ENCODE data around the gene KCNQ1.

The KCNQ1 gene

GRCh38 chr11:2431395-2431794 lies 13.4 kb upstream of the KCNQ1 start:
- Histone ChIP-seq H3K27ac (ENCODE audit: low read length) (no peak overlapping the region), H3K36me3 (ENCODE audit: control insufficient read depth in 1 of 2, insufficient read depth in 2 of 2, low read length in 2 of 2) (no peaks in the 10 kb centered on the region), H3K9me3 (ENCODE audit: control insufficient read depth in 1 of 2, low read length in 2 of 2) (no peaks in the 10 kb centered on the region), H3K27me3 (ENCODE audit: low read depth, low read length) (no peaks in the 10 kb centered on the region), H3K4me1 (ENCODE audit: control insufficient read depth in 1 of 2, insufficient read depth in 2 of 2, low read length in 2 of 2) (no peaks in the 10 kb centered on the region), H3K4me3 (ENCODE audit: low read depth in 1 of 2, low read length in 2 of 2) (no peak overlapping the region)

DNA sequence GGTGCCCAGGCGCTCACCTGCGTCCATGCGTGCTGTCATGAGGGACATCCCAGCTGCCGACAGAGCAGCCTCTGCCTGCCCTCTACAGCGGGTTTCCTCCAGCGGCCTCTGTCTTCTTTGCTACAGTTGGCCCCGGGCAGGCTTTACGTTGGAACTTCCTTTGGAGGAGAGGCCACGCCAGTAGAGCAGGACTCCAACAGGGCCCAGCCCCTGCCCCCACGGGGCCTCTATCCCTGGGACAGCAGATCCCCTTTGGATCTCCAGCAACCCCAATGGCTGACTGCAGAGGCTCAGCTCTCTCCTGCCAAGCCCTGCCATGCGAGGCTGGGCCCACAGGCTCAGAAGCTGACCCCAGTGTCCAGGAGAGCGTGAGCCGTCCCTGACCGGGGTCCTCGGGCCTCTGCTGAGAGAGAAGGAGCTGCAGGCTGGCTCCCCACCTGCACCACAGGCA lies 12.6 kb upstream of the KCNQ1 start:
- no peak overlapping the region for H3K4me3 ChIP-seq (ENCODE audit: low read depth in 1 of 2, low read length in 2 of 2)
- H3K36me3 ChIP-seq (ENCODE audit: control insufficient read depth in 1 of 2, insufficient read depth in 2 of 2, low read length in 2 of 2), result no peaks in the 10 kb centered on the region
- no peaks in the 10 kb centered on the region for H3K27me3 ChIP-seq (ENCODE audit: low read depth, low read length)
- no peaks in the 10 kb centered on the region for H3K4me1 ChIP-seq (ENCODE audit: control insufficient read depth in 1 of 2, insufficient read depth in 2 of 2, low read length in 2 of 2)
- H3K27ac ChIP-seq (ENCODE audit: low read length), result no peak overlapping the region
- no peaks in the 10 kb centered on the region for H3K9me3 ChIP-seq (ENCODE audit: control insufficient read depth in 1 of 2, low read length in 2 of 2)

DNA sequence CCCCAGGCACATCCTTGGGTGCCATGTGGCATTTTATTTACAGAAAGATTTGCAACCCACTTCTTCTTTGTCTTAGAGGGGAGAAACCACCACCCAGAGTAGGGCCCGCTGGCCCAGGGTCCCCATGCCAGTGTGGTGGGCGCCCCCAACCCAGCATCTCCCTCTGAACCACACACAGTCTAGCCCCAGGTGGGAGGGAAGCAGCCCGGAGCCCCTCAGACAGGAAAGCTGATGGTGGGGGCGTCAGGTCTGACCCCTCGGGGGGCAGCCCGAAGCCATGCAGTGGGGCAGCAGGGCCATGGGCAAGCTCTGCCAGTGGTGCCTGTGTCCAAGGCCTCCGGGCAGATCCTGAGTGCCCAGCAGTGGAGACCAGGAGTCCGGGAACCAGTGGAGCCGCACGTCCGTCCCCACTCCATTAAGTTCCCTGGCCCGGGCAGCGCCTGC lies 12.2 kb upstream of the KCNQ1 start:
- no peaks in the 10 kb centered on the region for H3K36me3 ChIP-seq (ENCODE audit: control insufficient read depth in 1 of 2, insufficient read depth in 2 of 2, low read length in 2 of 2)
- no peaks in the 10 kb centered on the region for H3K9me3 ChIP-seq (ENCODE audit: control insufficient read depth in 1 of 2, low read length in 2 of 2)
- H3K4me3 ChIP-seq (ENCODE audit: low read depth in 1 of 2, low read length in 2 of 2), result no peak overlapping the region

DNA sequence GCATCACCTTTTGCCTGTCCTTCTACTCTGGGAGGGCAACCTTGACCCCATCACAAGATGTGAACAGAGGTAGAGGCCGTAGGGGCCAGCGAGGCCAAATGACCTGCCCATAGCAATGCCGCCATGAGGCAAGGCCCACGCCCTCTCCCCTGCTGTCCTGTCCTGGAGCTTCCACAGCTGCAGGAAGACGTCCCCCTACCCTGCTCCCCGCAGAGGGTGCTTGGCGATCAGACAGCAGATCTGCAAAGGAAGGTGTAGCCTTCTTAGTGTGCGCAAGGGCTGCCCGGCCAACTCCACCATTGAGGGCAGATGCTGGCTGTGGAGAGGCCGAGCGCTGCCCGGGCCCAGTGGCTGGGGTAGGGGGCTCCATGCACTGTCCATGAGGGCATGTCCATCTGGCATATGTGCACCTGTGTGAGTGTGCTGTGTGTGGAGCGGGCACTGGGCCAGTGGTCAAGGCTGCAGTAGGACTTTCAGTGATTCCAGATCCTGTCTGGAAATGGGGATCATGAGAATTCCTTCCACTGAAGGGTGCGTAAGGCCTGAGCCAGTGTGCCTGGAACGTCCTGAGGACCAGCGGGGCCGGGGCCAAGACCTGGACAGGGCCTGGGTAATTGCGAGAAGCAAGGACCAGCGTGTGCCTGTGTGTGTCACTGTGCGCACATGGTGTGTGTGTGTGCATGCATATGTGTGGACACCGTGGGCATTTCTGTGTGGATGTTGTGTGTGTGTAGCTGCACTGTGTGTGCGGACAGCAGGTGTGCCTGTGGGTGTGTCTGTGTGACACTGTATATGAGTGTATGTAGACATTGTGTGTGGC lies 11.5 kb upstream of the KCNQ1 start:
- no peak overlapping the region for H3K4me3 ChIP-seq (ENCODE audit: low read depth in 1 of 2, low read length in 2 of 2)
- no peak overlapping the region for H3K27ac ChIP-seq (ENCODE audit: low read length)
- no peaks in the 10 kb centered on the region for H3K36me3 ChIP-seq (ENCODE audit: control insufficient read depth in 1 of 2, insufficient read depth in 2 of 2, low read length in 2 of 2)
- no peaks in the 10 kb centered on the region for H3K9me3 ChIP-seq (ENCODE audit: control insufficient read depth in 1 of 2, low read length in 2 of 2)
- no peaks in the 10 kb centered on the region for H3K27me3 ChIP-seq (ENCODE audit: low read depth, low read length)
- no peaks in the 10 kb centered on the region for H3K4me1 ChIP-seq (ENCODE audit: control insufficient read depth in 1 of 2, insufficient read depth in 2 of 2, low read length in 2 of 2)

More for the DNA sequence above, 12.2 kb upstream of the KCNQ1 start:
- no peaks in the 10 kb centered on the region for H3K4me1 ChIP-seq (ENCODE audit: control insufficient read depth in 1 of 2, insufficient read depth in 2 of 2, low read length in 2 of 2)
- no peak overlapping the region for H3K27ac ChIP-seq (ENCODE audit: low read length)
- H3K27me3 ChIP-seq (ENCODE audit: low read depth, low read length), result no peaks in the 10 kb centered on the region

DNA sequence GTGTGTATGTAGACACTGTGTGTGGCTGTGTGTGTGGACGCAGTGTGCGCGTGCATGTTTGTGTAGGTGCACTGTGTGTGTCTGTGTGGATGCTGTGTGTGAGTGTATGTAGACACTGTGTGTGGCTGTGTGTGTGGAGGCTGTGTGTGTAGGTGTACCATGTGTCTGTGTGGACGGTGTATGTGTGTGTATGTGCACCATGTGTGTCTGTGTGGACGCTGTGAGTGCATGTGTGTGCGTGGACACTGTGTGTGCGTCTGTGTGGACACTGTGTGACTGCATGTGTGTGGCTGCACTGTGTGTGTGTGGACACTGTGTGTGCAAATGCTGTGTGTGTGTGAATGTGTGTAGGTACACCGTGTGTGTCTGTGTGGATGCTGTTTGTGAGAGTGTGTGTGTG lies 10.8 kb upstream of the KCNQ1 start:
- Histone ChIP-seq H3K9me3 (ENCODE audit: control insufficient read depth in 1 of 2, low read length in 2 of 2) (no peaks in the 10 kb centered on the region), H3K4me1 (ENCODE audit: control insufficient read depth in 1 of 2, insufficient read depth in 2 of 2, low read length in 2 of 2) (no peaks in the 10 kb centered on the region), H3K27me3 (ENCODE audit: low read depth, low read length) (no peaks in the 10 kb centered on the region), H3K4me3 (ENCODE audit: low read depth in 1 of 2, low read length in 2 of 2) (no peak overlapping the region), H3K36me3 (ENCODE audit: control insufficient read depth in 1 of 2, insufficient read depth in 2 of 2, low read length in 2 of 2) (no peaks in the 10 kb centered on the region), H3K27ac (ENCODE audit: low read length) (no peak overlapping the region)

- Histone ChIP-seq H3K27me3 (ENCODE audit: low read depth, low read length) (no peaks in the 10 kb centered on the region), H3K27ac (ENCODE audit: low read length) (no peak overlapping the region), H3K9me3 (ENCODE audit: control insufficient read depth in 1 of 2, low read length in 2 of 2) (no peaks in the 10 kb centered on the region), H3K4me1 (ENCODE audit: control insufficient read depth in 1 of 2, insufficient read depth in 2 of 2, low read length in 2 of 2) (no peaks in the 10 kb centered on the region), H3K36me3 (ENCODE audit: control insufficient read depth in 1 of 2, insufficient read depth in 2 of 2, low read length in 2 of 2) (no peaks in the 10 kb centered on the region), H3K4me3 (ENCODE audit: low read depth in 1 of 2, low read length in 2 of 2) (no peak overlapping the region)
These were observed 10.1 kb upstream of the KCNQ1 start for GRCh38 chr11:2434506-2435255.

- Histone ChIP-seq H3K9me3 (ENCODE audit: control insufficient read depth in 1 of 2, low read length in 2 of 2) (no peaks in the 10 kb centered on the region), H3K27ac (ENCODE audit: low read length) (no peak overlapping the region), H3K36me3 (ENCODE audit: control insufficient read depth in 1 of 2, insufficient read depth in 2 of 2, low read length in 2 of 2) (no peaks in the 10 kb centered on the region), H3K27me3 (ENCODE audit: low read depth, low read length) (no peaks in the 10 kb centered on the region), H3K4me3 (ENCODE audit: low read depth in 1 of 2, low read length in 2 of 2) (no peak overlapping the region), H3K4me1 (ENCODE audit: control insufficient read depth in 1 of 2, insufficient read depth in 2 of 2, low read length in 2 of 2) (no peaks in the 10 kb centered on the region)
These were observed 9.4 kb upstream of the KCNQ1 start for GRCh38 chr11:2435288-2436012.

DNA sequence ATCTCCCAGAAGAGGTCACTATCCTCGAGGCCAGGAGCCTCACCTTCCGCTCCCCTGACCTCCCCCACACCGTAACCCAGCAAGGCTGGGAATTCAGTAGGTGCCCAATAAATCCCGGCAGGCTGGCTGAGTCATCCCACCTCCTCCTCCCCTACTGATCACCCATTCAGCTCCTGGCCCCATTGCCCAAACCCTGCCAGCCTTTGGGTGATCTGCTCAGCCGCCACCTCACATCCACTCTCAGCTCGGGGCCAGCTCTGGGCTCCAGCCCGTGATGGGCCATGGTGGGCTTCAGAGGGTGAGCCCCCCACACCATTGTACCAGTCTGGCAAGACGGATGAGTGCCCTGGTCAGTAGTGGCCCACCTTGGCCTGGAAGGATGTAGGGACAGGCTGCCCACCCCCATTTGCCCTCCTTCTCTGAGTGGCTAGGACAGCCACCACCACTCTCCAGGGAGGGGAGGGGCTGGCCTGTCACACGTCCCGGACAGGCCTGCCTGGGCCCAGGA lies 8.7 kb upstream of the KCNQ1 start:
- no peak overlapping the region for H3K27ac ChIP-seq (ENCODE audit: low read length)
- H3K27me3 ChIP-seq (ENCODE audit: low read depth, low read length), result no peaks in the 10 kb centered on the region

GRCh38 chr11:2436521-2437031 lies 8.2 kb upstream of the KCNQ1 start:
- Histone ChIP-seq H3K27ac (ENCODE audit: low read length) (no peak overlapping the region), H3K4me1 (ENCODE audit: control insufficient read depth in 1 of 2, insufficient read depth in 2 of 2, low read length in 2 of 2) (no peaks in the 10 kb centered on the region), H3K27me3 (ENCODE audit: low read depth, low read length) (no peaks in the 10 kb centered on the region), H3K36me3 (ENCODE audit: control insufficient read depth in 1 of 2, insufficient read depth in 2 of 2, low read length in 2 of 2) (no peaks in the 10 kb centered on the region), H3K4me3 (ENCODE audit: low read depth in 1 of 2, low read length in 2 of 2) (no peak overlapping the region), H3K9me3 (ENCODE audit: control insufficient read depth in 1 of 2, low read length in 2 of 2) (no peaks in the 10 kb centered on the region)

More for the DNA sequence above, 8.7 kb upstream of the KCNQ1 start:
- H3K9me3 ChIP-seq (ENCODE audit: control insufficient read depth in 1 of 2, low read length in 2 of 2), result no peaks in the 10 kb centered on the region
- no peaks in the 10 kb centered on the region for H3K4me1 ChIP-seq (ENCODE audit: control insufficient read depth in 1 of 2, insufficient read depth in 2 of 2, low read length in 2 of 2)
- no peaks in the 10 kb centered on the region for H3K36me3 ChIP-seq (ENCODE audit: control insufficient read depth in 1 of 2, insufficient read depth in 2 of 2, low read length in 2 of 2)
- H3K4me3 ChIP-seq (ENCODE audit: low read depth in 1 of 2, low read length in 2 of 2), result no peak overlapping the region

DNA sequence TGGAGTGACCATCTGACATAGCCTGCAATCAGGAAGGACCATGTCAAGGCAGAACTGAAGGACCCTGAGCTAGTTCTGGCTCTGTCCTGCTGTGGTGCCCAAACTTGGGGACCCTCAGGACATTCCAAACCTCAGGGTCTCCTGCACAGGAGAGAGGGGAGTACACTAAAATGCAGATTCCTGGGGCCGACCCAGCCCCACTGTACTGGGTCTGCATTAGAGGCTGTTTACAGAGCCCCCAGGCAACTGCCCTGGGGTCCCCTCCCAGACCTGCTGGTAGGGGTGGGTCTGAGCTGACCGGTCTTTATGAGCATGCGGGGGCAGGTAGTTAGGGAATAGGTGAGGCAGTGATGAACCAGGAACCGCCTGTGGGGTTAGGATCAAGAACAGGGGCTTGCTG lies 7.3 kb upstream of the KCNQ1 start:
- Histone ChIP-seq H3K27me3 (ENCODE audit: low read depth, low read length) (no peaks in the 10 kb centered on the region), H3K9me3 (ENCODE audit: control insufficient read depth in 1 of 2, low read length in 2 of 2) (no peaks in the 10 kb centered on the region), H3K36me3 (ENCODE audit: control insufficient read depth in 1 of 2, insufficient read depth in 2 of 2, low read length in 2 of 2) (no peaks in the 10 kb centered on the region), H3K4me1 (ENCODE audit: control insufficient read depth in 1 of 2, insufficient read depth in 2 of 2, low read length in 2 of 2) (no peaks in the 10 kb centered on the region), H3K4me3 (ENCODE audit: low read depth in 1 of 2, low read length in 2 of 2) (no peak overlapping the region), H3K27ac (ENCODE audit: low read length) (no peak overlapping the region)

DNA sequence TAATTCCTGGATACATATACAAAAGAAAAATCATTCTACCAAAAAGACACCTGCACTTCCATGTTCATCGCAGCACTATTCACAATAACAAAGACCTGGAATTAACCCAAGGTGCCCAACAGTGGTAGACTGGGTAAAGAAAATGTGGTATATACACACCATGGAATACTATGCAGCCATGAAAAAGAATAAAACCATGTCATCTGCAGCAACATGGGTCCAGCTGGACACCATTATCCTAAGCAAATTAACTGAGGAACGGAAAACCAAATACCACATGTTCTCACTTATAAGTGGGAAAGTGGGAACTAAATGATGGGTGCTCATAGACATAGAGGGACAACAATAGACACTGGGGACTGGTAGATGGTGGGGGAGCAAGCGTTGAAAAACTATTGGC lies 5.0 kb upstream of the KCNQ1 start:
- H3K27ac ChIP-seq (ENCODE audit: low read length), result no peak overlapping the region

More for the DNA sequence above, 5.0 kb upstream of the KCNQ1 start:
- H3K36me3 ChIP-seq (ENCODE audit: control insufficient read depth in 1 of 2, insufficient read depth in 2 of 2, low read length in 2 of 2), result no peaks in the 10 kb centered on the region
- no peaks in the 10 kb centered on the region for H3K4me1 ChIP-seq (ENCODE audit: control insufficient read depth in 1 of 2, insufficient read depth in 2 of 2, low read length in 2 of 2)
- H3K4me3 ChIP-seq (ENCODE audit: low read depth in 1 of 2, low read length in 2 of 2), result no peak overlapping the region
- H3K9me3 ChIP-seq (ENCODE audit: control insufficient read depth in 1 of 2, low read length in 2 of 2), result no peaks in the 10 kb centered on the region
- peaks cover 4% of the 10 kb centered on the region for H3K27me3 ChIP-seq (ENCODE audit: low read depth, low read length)

Measured in muscle layer of duodenum (tissue), 2 donors.